Measurements from ENCODE around the gene GRIK4. TPM values are rescaled to one million over a fixed set of nuclear protein-coding genes. Genes with fewer than 3 reads are reported as not detected.

Gene GRIK4
- total and polyA plus RNA-seq, 2 donors (not counting 1 experiment from before 2014, with no cell fraction given): 0.12 to 0.27 TPM

DNA sequence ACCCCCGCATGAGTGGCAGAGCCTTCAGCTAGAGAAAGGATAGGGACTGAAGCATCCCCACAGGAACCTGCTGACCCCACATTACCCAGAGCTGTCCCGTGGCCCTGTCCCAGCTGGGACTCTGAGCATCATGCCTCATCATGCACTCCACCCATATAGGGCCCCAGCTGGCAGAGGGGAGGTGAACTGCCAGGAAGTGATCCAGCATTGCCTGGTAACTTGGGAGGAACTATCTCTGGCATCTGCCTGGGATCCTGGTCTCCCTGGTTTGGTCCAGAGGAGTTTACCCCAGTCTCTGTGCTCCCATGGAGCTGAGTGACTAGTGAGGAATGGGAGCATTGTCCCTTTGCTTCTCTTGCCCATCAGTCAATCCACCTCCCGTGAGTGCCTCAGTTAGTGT, 228.8 kb downstream of the GRIK4 start:
- H3K4me2 ChIP-seq (replicated peaks; ENCODE audit: low read depth, low read length, poor library complexity, severe bottlenecking): no peak overlapping the region
- H3K4me1 ChIP-seq (ENCODE audit: control insufficient read depth in 2 of 2, insufficient read depth in 2 of 2, low read length in 2 of 2): no peaks in the 10 kb centered on the region
- H3K9me3 ChIP-seq (ENCODE audit: control extremely low read depth in 1 of 3, control insufficient read depth in 2 of 3, insufficient read depth in 1 of 3, low read length in 2 of 3): peaks cover 0 to 2% (median 0%) of the 10 kb centered on the region in 3 donors
- ChIA-PET CTCF (no interaction called here), POLR2A (no interaction called here)
- no peak overlapping the region for H3K27ac ChIP-seq (ENCODE audit: low read length in 2 of 2)
- no peak overlapping the region for H3K4me3 Mint-ChIP-seq
- H3K4me3 ChIP-seq (ENCODE audit: control extremely low read depth in 1 of 5, extremely low read depth in 1 of 5, insufficient read depth in 1 of 5, low read depth in 2 of 5, low read length in 4 of 5): no peak overlapping the region
- TF ChIP-seq CTCF (IDR thresholded peaks at IDR 0.05): no peak
- TF ChIP-seq EZH2 (IDR thresholded peaks at IDR 0.05; ENCODE audit: borderline replicate concordance, insufficient read depth, low read depth, low read length, poor library complexity, severe bottlenecking): no peak
- H3K27ac Mint-ChIP-seq: no peak overlapping the region
- DNase-seq: no peak
- H4K20me1 ChIP-seq (ENCODE audit: control insufficient read depth, insufficient read depth, low read length, poor library complexity, severe bottlenecking): no peaks in the 10 kb centered on the region
- H3K79me2 ChIP-seq (ENCODE audit: control insufficient read depth, insufficient read depth, low read length): no peaks in the 10 kb centered on the region
- H3K4me1 Mint-ChIP-seq: no peaks in the 10 kb centered on the region
- H3K27me3 ChIP-seq (replicated peaks in 1 of 4; ENCODE audit: control extremely low read depth in 1 of 4, control insufficient read depth in 3 of 4, insufficient read depth in 4 of 4, low read length in 3 of 4): peaks cover 0 to 2% (median 0%) of the 10 kb centered on the region in 4 experiments
- H3K36me3 ChIP-seq (replicated peaks in 1 of 2; ENCODE audit: control extremely low read depth in 1 of 2, control insufficient read depth in 1 of 2, extremely low read depth in 1 of 2, insufficient read depth in 2 of 2, low read length in 1 of 2): no peaks in the 10 kb centered on the region
- H3K27me3 Mint-ChIP-seq: peaks cover 6% of the 10 kb centered on the region
- ATAC-seq (ENCODE audit: low read depth): no peak
- intact Hi-C loops (cut with micrococcal nuclease): no loop called here
- H3K9ac ChIP-seq (ENCODE audit: low read length): no peak overlapping the region
- WGBS (ENCODE audit: insufficient coverage): 86% methylated on average over 2 of the region's 3 CpGs
- no peaks in the 10 kb centered on the region for H3K9me3 Mint-ChIP-seq (ENCODE audit: insufficient read depth)
- H2AFZ ChIP-seq (ENCODE audit: insufficient read depth, low read depth, low read length, poor library complexity, severe bottlenecking): no peak overlapping the region

DNA sequence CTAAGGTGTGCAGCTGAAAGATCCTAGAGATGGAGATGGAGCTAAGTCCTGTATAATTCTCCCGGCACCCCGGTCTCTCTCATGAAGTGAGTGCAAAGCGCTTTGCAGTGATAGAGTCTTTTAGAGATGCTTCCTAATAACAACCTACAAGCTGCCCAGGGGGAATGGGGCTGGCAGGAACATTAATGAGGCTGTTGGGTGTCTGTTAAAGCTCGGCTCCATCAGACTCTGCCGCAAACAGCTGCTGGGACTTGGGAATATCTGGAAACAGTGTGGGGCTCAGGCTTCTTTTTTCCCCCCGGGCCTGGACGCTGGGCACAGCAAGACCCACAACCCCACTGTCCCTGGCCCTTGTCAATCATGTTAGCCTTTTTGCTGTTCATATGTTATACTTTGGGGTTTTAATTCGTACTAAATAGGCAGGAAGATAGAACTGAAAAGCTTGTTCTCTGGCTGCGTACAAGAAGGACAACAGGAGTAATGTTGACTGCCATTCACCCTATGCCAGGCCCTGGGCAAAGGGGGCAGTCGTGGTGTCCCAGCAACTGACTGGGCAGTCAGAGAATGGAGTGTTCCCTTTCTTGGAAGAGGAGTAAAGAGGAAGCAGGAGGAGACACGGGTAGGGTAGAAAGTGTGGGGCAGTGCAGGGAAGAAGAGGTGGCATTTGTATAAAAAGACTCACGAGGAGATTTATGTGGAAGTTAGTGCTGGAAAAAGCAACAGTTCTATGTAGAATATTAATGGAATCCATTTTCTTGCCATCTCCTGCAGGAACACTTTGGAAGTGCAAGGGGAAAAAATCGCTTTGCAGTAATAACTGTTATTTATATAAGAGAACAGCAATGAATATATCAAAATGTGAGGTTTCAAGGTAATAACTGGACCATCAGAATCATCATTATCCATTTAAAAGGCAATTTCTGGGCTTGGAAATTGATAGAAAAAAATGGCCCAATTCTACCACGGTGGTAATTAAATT, 232.8 kb downstream of the GRIK4 start:
- Histone ChIP-seq H2AFZ (ENCODE audit: insufficient read depth, low read depth, low read length, poor library complexity, severe bottlenecking) (no peak overlapping the region), H3K9me3 (ENCODE audit: control extremely low read depth in 1 of 3, control insufficient read depth in 2 of 3, insufficient read depth in 1 of 3, low read length in 2 of 3) (no peaks in the 10 kb centered on the region), H3K79me2 (ENCODE audit: control insufficient read depth, insufficient read depth, low read length) (no peaks in the 10 kb centered on the region), H3K4me3 (ENCODE audit: control extremely low read depth in 1 of 5, extremely low read depth in 1 of 5, insufficient read depth in 1 of 5, low read depth in 2 of 5, low read length in 4 of 5) (no peak overlapping the region), H3K36me3 (replicated peaks in 1 of 2; ENCODE audit: control extremely low read depth in 1 of 2, control insufficient read depth in 1 of 2, extremely low read depth in 1 of 2, insufficient read depth in 2 of 2, low read length in 1 of 2) (no peaks in the 10 kb centered on the region), H3K27me3 (replicated peaks in 1 of 4; ENCODE audit: control extremely low read depth in 1 of 4, control insufficient read depth in 3 of 4, insufficient read depth in 4 of 4, low read length in 3 of 4) (no peaks in the 10 kb centered on the region), H3K9ac (ENCODE audit: low read length) (no peak overlapping the region), H3K4me1 (ENCODE audit: control insufficient read depth in 2 of 2, insufficient read depth in 2 of 2, low read length in 2 of 2) (no peaks in the 10 kb centered on the region), H3K27ac (ENCODE audit: low read length in 2 of 2) (no peak overlapping the region), H4K20me1 (ENCODE audit: control insufficient read depth, insufficient read depth, low read length, poor library complexity, severe bottlenecking) (no peaks in the 10 kb centered on the region), H3K4me2 (replicated peaks; ENCODE audit: low read depth, low read length, poor library complexity, severe bottlenecking) (no peak overlapping the region)
- Mint-ChIP-seq H3K27ac (no peak overlapping the region), H3K4me3 (no peak overlapping the region), H3K9me3 (ENCODE audit: insufficient read depth) (no peaks in the 10 kb centered on the region), H3K4me1 (no peaks in the 10 kb centered on the region), H3K27me3 (peaks cover 13% of the 10 kb centered on the region)
- DNase-seq (no peak), ATAC-seq (ENCODE audit: low read depth) (no peak)
- POLR2A ChIA-PET: no interaction called here
- TF ChIP-seq CTCF (IDR thresholded peaks at IDR 0.05) (no peak), EZH2 (IDR thresholded peaks at IDR 0.05; ENCODE audit: borderline replicate concordance, insufficient read depth, low read depth, low read length, poor library complexity, severe bottlenecking) (no peak)
- WGBS (ENCODE audit: insufficient coverage): 80% methylated on average over 7 of the region's 14 CpGs
- CTCF ChIA-PET: no interaction called here
- intact Hi-C loops (cut with micrococcal nuclease): no loop called here
